CD4-positive, alpha-beta T cell (primary cell): ENCODE results near the gene PTMS. TPM values are rescaled to one million over a fixed set of nuclear protein-coding genes. Genes with fewer than 3 reads are reported as not detected.

Experiments
- ATAC-seq: fragments of 200-7000 bp; cut with Tn5 transposase; one replicate; pipeline ENCODE4 v1.10.0; 2022; ENCODE audit warnings: mild to moderate bottlenecking; ENCODE audit not compliant: poor library complexity
- CTCF ChIA-PET: fragments of 350-600 bp; sonication (Branson Sonifier 250); formaldehyde crosslinking; loops from one replicate; lab custom pipeline; 2021; ENCODE audit warnings: antibody characterized with exemption, inconsistent platforms; lab: Charles Lee
- POLR2A ChIA-PET: fragments of 350-600 bp; sonication (Branson Sonifier 250); formaldehyde crosslinking; loops from one replicate; lab custom pipeline; 2021; ENCODE audit warnings: antibody characterized with exemption, inconsistent platforms; lab: Charles Lee
- DNase-seq, 14 experiments: peaks; one replicate each; pipeline ENCODE4 v3.0.0-alpha.2; 2013 to 2020; ENCODE audit warnings: mixed read lengths in 2 of 14
- H3K27ac ChIP-seq, 2 donors: one replicate each; pipeline versions ENCODE4 v1.5.1 to v1.7.0; 2013; ENCODE audit warnings: low read length in 2 of 2, low read depth in 1 of 2, mild to moderate bottlenecking in 1 of 2
- H3K27me3 ChIP-seq, 2 experiments: 1 replicate in 1 of 2; 2 replicates in 1 of 2; pipeline versions ENCODE4 v1.6.1 to v1.7.0; 2013; ENCODE audit warnings: low read length in 2 of 2, control low read depth in 1 of 2, mild to moderate bottlenecking in 1 of 2, moderate library complexity in 1 of 2; ENCODE audit not compliant: insufficient read depth in 2 of 2, control insufficient read depth in 1 of 2
- H3K36me3 ChIP-seq: one replicate; pipeline ENCODE4 v1.6.1; 2013; ENCODE audit warnings: low read length, control low read depth; ENCODE audit not compliant: insufficient read depth
- H3K4me1 ChIP-seq: one replicate; pipeline ENCODE4 v1.6.1; 2013; ENCODE audit warnings: low read length, control low read depth; ENCODE audit not compliant: insufficient read depth
- H3K4me3 ChIP-seq: one replicate; pipeline ENCODE4 v1.5.1; 2013; ENCODE audit warnings: mild to moderate bottlenecking, low read length, moderate library complexity
- H3K9me3 ChIP-seq, 2 experiments: 1 replicate in 1 of 2; 2 replicates in 1 of 2; pipeline versions ENCODE4 v1.6.1 to v1.7.0; 2013; ENCODE audit warnings: low read length in 2 of 2, mild to moderate bottlenecking in 2 of 2, control low read depth in 1 of 2, moderate library complexity in 1 of 2; ENCODE audit not compliant: control insufficient read depth in 1 of 2, insufficient read depth in 1 of 2
- H3K27ac Mint-ChIP-seq: one replicate; pipeline ENCODE4 v1.8.0; 2020; ENCODE audit warnings: mixed read lengths
- H3K27me3 Mint-ChIP-seq: one replicate; pipeline ENCODE4 v1.8.0; 2021; ENCODE audit warnings: mixed read lengths
- H3K36me3 Mint-ChIP-seq: one replicate; pipeline ENCODE4 v1.8.0; 2021; ENCODE audit warnings: low read depth, mixed read lengths
- H3K4me1 Mint-ChIP-seq: one replicate; pipeline ENCODE4 v1.8.0; 2021; ENCODE audit warnings: low read depth, mixed read lengths
- H3K4me3 Mint-ChIP-seq: one replicate; pipeline ENCODE4 v1.8.0; 2020; ENCODE audit warnings: mild to moderate bottlenecking, mixed read lengths
- H3K9me3 Mint-ChIP-seq: one replicate; pipeline ENCODE4 v1.8.0; 2020; ENCODE audit warnings: mixed read lengths
- intact Hi-C, 2 experiments: fragments of 100-400 bp; cut with DNase I in 1 of 2; cut with micrococcal nuclease in 1 of 2; formaldehyde crosslinking; loops; one replicate each; pipeline versions ENCODE4 v1.15.1 to v1.9.0; 2023 to 2025; cut with DNase I, micrococcal nuclease
- total RNA-seq, 174 experiments: library from RNA in 2 of 174; stranded (reverse) in 2 of 174; gene quantifications; one replicate each; pipeline ENCODE4 v1.2.3 and lab custom pipeline; 2021 to 2026
- TF ChIP-seq, protein P1 (sequence below): fragments of 200-600 bp; IDR thresholded peaks from one replicate; pipeline ENCODE4 v1.8.0; 2022; ENCODE audit warnings: antibody characterized with exemption, mild to moderate bottlenecking

The PTMS gene
- total RNA-seq, 2 experiments from 2014 or later, result 1.5 to 1.9 TPM

DNA sequence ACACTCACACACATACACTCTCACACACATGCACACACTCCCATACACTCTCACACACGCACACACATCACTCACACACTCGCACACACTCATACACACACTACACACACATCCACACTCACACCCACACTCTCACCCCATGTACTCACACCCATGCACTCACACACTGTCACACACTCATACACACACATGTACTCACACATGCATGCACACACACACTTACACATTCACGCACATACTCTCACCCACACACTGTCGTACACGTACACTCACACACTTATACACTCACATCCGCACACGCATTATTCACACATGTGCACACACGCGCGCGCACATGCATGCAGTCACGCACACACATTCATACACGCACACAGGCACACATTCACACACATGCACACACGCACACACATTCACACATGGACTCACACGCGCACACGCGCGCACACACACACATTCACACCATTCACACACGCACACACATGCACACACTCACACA lies 51.5 kb downstream of the PTMS start:
- Mint-ChIP-seq H3K27me3 (peaks cover 7% of the 10 kb centered on the region), H3K36me3 (peaks cover 77% of the 10 kb centered on the region), H3K27ac (peak overlapping the region; percentile 1), H3K4me1 (peaks cover 10% of the 10 kb centered on the region), H3K4me3 (no peak overlapping the region), H3K9me3 (no peaks in the 10 kb centered on the region)
- peaks cover 0 to 5% of the 10 kb centered on the region in 2 experiments for H3K27me3 ChIP-seq
- intact Hi-C loops, result no loop called here
- peaks cover 65% of the 10 kb centered on the region for H3K36me3 ChIP-seq
- no peak for ATAC-seq
- CTCF ChIA-PET, result no interaction called here
- H3K4me1 ChIP-seq, result peaks cover 19% of the 10 kb centered on the region
- DNase-seq, result peak in 1 of 14 experiments; percentile 1
- H3K27ac ChIP-seq, result no peak overlapping the region
- POLR2A ChIA-PET, result no interaction called here
- no peaks in the 10 kb centered on the region for H3K9me3 ChIP-seq
- H3K4me3 ChIP-seq, result no peak overlapping the region
- TF ChIP-seq, protein P1, sequence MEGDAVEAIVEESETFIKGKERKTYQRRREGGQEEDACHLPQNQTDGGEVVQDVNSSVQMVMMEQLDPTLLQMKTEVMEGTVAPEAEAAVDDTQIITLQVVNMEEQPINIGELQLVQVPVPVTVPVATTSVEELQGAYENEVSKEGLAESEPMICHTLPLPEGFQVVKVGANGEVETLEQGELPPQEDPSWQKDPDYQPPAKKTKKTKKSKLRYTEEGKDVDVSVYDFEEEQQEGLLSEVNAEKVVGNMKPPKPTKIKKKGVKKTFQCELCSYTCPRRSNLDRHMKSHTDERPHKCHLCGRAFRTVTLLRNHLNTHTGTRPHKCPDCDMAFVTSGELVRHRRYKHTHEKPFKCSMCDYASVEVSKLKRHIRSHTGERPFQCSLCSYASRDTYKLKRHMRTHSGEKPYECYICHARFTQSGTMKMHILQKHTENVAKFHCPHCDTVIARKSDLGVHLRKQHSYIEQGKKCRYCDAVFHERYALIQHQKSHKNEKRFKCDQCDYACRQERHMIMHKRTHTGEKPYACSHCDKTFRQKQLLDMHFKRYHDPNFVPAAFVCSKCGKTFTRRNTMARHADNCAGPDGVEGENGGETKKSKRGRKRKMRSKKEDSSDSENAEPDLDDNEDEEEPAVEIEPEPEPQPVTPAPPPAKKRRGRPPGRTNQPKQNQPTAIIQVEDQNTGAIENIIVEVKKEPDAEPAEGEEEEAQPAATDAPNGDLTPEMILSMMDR, result no peak

DNA sequence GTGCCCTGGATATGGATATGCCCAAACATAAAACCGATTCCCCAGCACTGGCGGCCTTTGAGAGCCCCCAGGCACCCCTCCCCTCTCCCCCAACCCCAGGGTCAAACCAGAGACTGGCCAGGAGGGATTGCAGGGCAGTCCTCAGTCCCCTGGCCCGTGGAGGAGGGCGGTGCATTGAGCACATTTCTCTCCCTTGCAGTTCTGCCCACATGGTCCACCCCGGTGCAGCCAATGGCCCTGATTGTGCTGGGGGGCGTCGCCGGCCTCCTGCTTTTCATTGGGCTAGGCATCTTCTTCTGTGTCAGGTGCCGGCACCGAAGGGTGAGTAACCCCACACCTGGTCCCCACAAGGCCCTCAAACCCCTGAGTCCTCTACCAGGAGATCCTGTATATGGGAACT lies 52.1 kb downstream of the PTMS start:
- TF ChIP-seq, protein P1, result no peak
- intact Hi-C loops, result no loop called here
- Mint-ChIP-seq H3K27me3 (peaks cover 12% of the 10 kb centered on the region), H3K27ac (no peak overlapping the region), H3K4me3 (no peak overlapping the region), H3K36me3 (peaks cover 76% of the 10 kb centered on the region), H3K4me1 (peaks cover 10% of the 10 kb centered on the region), H3K9me3 (no peaks in the 10 kb centered on the region)
- POLR2A ChIA-PET, result no interaction called here
- no peak overlapping the region for H3K4me3 ChIP-seq
- H3K27ac ChIP-seq, result no peak overlapping the region
- DNase-seq (no peak), ATAC-seq (no peak)
- CTCF ChIA-PET, result no interaction called here
- peaks cover 0 to 5% of the 10 kb centered on the region in 2 experiments for H3K27me3 ChIP-seq
- no peaks in the 10 kb centered on the region for H3K9me3 ChIP-seq
- H3K4me1 ChIP-seq, result peaks cover 19% of the 10 kb centered on the region
- peaks cover 65% of the 10 kb centered on the region for H3K36me3 ChIP-seq

DNA sequence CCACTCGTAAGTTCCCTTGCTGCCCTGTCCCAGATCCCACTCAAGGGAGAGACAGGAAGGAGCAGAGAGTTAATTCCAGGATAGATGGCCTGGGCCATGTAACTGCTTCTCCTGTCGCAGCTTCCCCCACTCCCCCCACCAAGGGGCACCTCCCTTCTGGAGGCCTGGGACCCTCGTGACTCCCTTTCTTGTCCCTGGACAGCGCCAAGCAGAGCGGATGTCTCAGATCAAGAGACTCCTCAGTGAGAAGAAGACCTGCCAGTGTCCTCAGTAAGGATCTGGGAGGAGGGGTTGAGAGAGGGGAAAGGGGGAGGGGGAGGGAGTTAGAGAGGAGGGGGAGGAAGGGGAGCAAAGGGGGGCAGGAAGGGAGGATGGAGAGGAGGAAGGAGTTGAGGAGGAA lies 52.5 kb downstream of the PTMS start:
- peaks cover 10% of the 10 kb centered on the region for H3K4me1 Mint-ChIP-seq
- Histone ChIP-seq H3K36me3 (peaks cover 62% of the 10 kb centered on the region), H3K27me3 (peaks cover 0 to 5% of the 10 kb centered on the region in 2 experiments), H3K4me1 (peaks cover 19% of the 10 kb centered on the region), H3K4me3 (no peak overlapping the region), H3K27ac (no peak overlapping the region), H3K9me3 (no peaks in the 10 kb centered on the region)
- H3K27ac Mint-ChIP-seq, result no peak overlapping the region
- H3K4me3 Mint-ChIP-seq, result no peak overlapping the region
- H3K36me3 Mint-ChIP-seq, result peaks cover 72% of the 10 kb centered on the region
- TF ChIP-seq, protein P1, result no peak
- POLR2A ChIA-PET, result no interaction called here
- peak in 1 of 14 experiments; percentile 1 for DNase-seq
- no peak for ATAC-seq
- no peaks in the 10 kb centered on the region for H3K9me3 Mint-ChIP-seq
- intact Hi-C loops, result no loop called here
- CTCF ChIA-PET, result no interaction called here
- peaks cover 14% of the 10 kb centered on the region for H3K27me3 Mint-ChIP-seq
